Hepatocyte (in vitro differentiated cells): ENCODE results near the gene USH2A. TPM values are rescaled to one million over a fixed set of nuclear protein-coding genes. Genes with fewer than 3 reads are reported as not detected.

Experiments used
- DNase-seq: peaks from one replicate; pipeline ENCODE4 v3.0.0-alpha.2; 2016; ENCODE audit warnings: low spot score
- H2AFZ ChIP-seq: fragments of 200-600 bp; sonication (generic); 2 replicates; pipeline ENCODE4 v1.6.0; 2016; ENCODE audit warnings: antibody characterized with exemption, mild to moderate bottlenecking
- H3K27ac ChIP-seq: fragments of 200-600 bp; sonication (generic); 2 replicates; pipeline ENCODE4 v1.5.1; 2016; ENCODE audit warnings: mild to moderate bottlenecking
- H3K27me3 ChIP-seq: fragments of 200-600 bp; sonication (generic); 2 replicates; pipeline ENCODE4 v1.6.1; 2016
- H3K36me3 ChIP-seq: fragments of 200-600 bp; sonication (generic); replicated peaks from 2 replicates; pipeline ENCODE4 v1.5.1; 2016; ENCODE audit warnings: low read depth; ENCODE audit not compliant: insufficient read depth
- H3K4me1 ChIP-seq: fragments of 200-600 bp; sonication (generic); 2 replicates; pipeline ENCODE4 v1.5.1; 2016; ENCODE audit warnings: mild to moderate bottlenecking, moderate library complexity; ENCODE audit not compliant: insufficient read depth
- H3K4me2 ChIP-seq: fragments of 200-600 bp; sonication (generic); 2 replicates; pipeline ENCODE4 v1.6.0; 2016
- H3K4me3 ChIP-seq: fragments of 200-600 bp; sonication (generic); 2 replicates; pipeline ENCODE4 v1.5.1; 2016; ENCODE audit warnings: mild to moderate bottlenecking
- H3K79me2 ChIP-seq: fragments of 200-600 bp; sonication (generic); 2 replicates; pipeline ENCODE4 v1.6.0; 2017; ENCODE audit warnings: mild to moderate bottlenecking
- H3K9me2 ChIP-seq: fragments of 200-600 bp; sonication (generic); replicated peaks from 2 replicates; pipeline ENCODE4 v1.6.0; 2017; ENCODE audit warnings: mild to moderate bottlenecking; ENCODE audit not compliant: insufficient read depth
- H3K9me3 ChIP-seq: fragments of 200-600 bp; sonication (generic); 2 replicates; pipeline ENCODE4 v1.5.1; 2016; ENCODE audit warnings: low read depth, mild to moderate bottlenecking
- H4K20me1 ChIP-seq: fragments of 200-600 bp; sonication (generic); 2 replicates; pipeline ENCODE4 v1.6.0; 2016; ENCODE audit warnings: mild to moderate bottlenecking; ENCODE audit not compliant: insufficient read depth, poor library complexity, severe bottlenecking
- EZH2 ChIP-seq: fragments of 200-600 bp; sonication (generic); IDR thresholded peaks from 2 replicates; pipeline ENCODE4 v1.6.1; 2016; ENCODE audit warnings: antibody characterized with exemption, mild to moderate bottlenecking, borderline replicate concordance
- EZH2phosphoT487 ChIP-seq: fragments of 200-600 bp; sonication (generic); IDR thresholded peaks from one replicate; pipeline ENCODE4 v1.6.1; 2018; ENCODE audit warnings: antibody characterized with exemption, mild to moderate bottlenecking, low read depth, moderate library complexity; ENCODE audit not compliant: unreplicated experiment, severe bottlenecking
- WGBS: methylation state at CpG from one replicate; pipeline ENCODE4 v1.1.6; 2016; ENCODE audit warnings: low lambda C conversion rate; ENCODE audit errors: missing lambda C conversion rate; 5-methylcytosine and 5-hydroxymethylcytosine counted together
- polyA plus RNA-seq: library from polyadenylated mRNA; unstranded; fragments of >200 nt; fragmentation: Nextera tagmentation; extraction: Ambion mirVana; gene quantifications from 2 replicates; pipeline ENCODE4 v1.2.1, GENCODE V29; 2016
- total RNA-seq: library from RNA; depleted of rRNA; stranded (reverse); fragments of >200 nt; gene quantifications from 2 replicates; pipeline ENCODE4 v1.2.3, GENCODE V29; 2014
- TF ChIP-seq, protein P1 (sequence below): fragments of 200-600 bp; sonication (generic); IDR thresholded peaks from 2 replicates; pipeline ENCODE4 v1.5.1; 2016; ENCODE audit warnings: antibody characterized with exemption, mild to moderate bottlenecking; ENCODE audit not compliant: poor library complexity

USH2A gene
- total and polyA plus RNA-seq, 2 experiments from 2014 or later: 0.07 TPM; not detected in 1

DNA sequence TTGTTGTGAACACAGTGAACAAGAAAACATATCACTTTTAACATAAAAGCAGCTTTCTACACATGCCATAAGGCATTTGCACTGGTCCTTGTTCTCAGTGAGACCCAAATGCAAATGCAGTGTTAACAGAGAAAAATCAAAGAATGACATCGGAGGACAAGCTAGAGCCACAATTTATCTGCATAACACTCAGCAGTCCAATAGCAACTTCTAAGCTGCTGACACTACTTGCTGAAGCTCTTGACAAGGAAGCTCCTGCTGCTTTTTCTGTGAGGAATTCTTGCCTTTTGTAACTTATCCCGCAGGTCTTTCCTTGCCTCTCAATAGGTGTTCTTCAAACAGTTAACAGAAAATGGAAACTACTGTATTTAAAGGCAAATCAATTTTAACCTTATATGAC, 34.7 kb downstream of the USH2A start:
- Histone ChIP-seq H3K27ac (no peak overlapping the region), H3K36me3 (no peaks in the 10 kb centered on the region), H4K20me1 (no peaks in the 10 kb centered on the region), H3K9me3 (no peaks in the 10 kb centered on the region), H3K4me1 (no peaks in the 10 kb centered on the region), H3K4me2 (no peak overlapping the region), H2AFZ (no peak overlapping the region), H3K27me3 (no peaks in the 10 kb centered on the region), H3K4me3 (no peak overlapping the region), H3K9me2 (no peaks in the 10 kb centered on the region), H3K79me2 (no peaks in the 10 kb centered on the region)
- no peak for TF ChIP-seq EZH2
- TF ChIP-seq, protein P1, sequence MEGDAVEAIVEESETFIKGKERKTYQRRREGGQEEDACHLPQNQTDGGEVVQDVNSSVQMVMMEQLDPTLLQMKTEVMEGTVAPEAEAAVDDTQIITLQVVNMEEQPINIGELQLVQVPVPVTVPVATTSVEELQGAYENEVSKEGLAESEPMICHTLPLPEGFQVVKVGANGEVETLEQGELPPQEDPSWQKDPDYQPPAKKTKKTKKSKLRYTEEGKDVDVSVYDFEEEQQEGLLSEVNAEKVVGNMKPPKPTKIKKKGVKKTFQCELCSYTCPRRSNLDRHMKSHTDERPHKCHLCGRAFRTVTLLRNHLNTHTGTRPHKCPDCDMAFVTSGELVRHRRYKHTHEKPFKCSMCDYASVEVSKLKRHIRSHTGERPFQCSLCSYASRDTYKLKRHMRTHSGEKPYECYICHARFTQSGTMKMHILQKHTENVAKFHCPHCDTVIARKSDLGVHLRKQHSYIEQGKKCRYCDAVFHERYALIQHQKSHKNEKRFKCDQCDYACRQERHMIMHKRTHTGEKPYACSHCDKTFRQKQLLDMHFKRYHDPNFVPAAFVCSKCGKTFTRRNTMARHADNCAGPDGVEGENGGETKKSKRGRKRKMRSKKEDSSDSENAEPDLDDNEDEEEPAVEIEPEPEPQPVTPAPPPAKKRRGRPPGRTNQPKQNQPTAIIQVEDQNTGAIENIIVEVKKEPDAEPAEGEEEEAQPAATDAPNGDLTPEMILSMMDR: no peak
- DNase-seq: no peak
- 12% methylated on average over 2 of the region's 2 CpGs for WGBS

DNA sequence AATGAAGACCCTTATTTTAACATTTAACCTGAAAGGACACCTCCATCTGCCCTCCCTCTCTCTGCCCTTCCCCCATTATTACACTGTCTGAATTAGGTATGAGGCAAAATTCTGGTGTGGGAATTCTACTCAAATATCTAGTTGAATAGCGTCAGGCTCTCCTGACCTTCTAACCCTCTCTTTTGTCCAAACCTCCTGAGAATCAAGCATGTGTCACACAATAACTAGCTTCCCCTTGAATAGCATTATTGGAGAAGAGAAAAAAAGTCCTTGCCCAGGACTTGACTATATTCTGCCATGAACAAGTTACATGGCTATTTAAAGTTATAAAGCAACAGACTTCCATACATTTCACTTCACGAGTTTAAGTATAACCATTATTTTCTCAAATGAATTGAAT, 35.5 kb downstream of the USH2A start:
- H3K27ac ChIP-seq: no peak overlapping the region
- H3K9me3 ChIP-seq: no peaks in the 10 kb centered on the region
- H3K4me1 ChIP-seq: no peaks in the 10 kb centered on the region
- H3K4me3 ChIP-seq: no peak overlapping the region
- 79% methylated on average over 2 of the region's 2 CpGs for WGBS
- H4K20me1 ChIP-seq: no peaks in the 10 kb centered on the region
- no peaks in the 10 kb centered on the region for H3K9me2 ChIP-seq
- H3K36me3 ChIP-seq: no peaks in the 10 kb centered on the region
- TF ChIP-seq, protein P1: no peak
- TF ChIP-seq EZH2 (no peak), EZH2phosphoT487 (no peak)
- H3K4me2 ChIP-seq: no peak overlapping the region
- H3K79me2 ChIP-seq: no peaks in the 10 kb centered on the region
- no peaks in the 10 kb centered on the region for H3K27me3 ChIP-seq
- DNase-seq: no peak
- H2AFZ ChIP-seq: no peak overlapping the region

DNA sequence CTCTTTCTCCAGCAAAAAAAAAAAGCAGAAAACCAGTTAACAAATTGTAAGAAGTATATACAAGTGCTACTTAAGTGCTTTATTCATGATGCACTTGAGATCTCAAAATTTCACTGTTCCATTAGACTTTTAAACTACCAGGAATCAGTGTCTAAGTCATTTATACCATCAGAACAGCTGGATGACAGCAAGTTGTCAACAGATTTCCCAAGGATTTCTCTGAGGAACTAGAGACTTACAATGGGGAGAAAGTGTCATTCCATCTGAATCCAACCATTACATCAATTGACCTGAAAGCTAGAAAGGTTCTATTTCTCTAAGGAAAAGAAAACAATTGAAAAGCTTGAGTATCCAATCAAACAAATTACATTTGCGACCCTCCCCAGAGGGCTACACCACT, 43.8 kb downstream of the USH2A start:
- Histone ChIP-seq H4K20me1 (no peaks in the 10 kb centered on the region), H2AFZ (no peak overlapping the region), H3K4me3 (no peak overlapping the region), H3K36me3 (no peaks in the 10 kb centered on the region), H3K27ac (no peak overlapping the region), H3K9me3 (no peaks in the 10 kb centered on the region), H3K9me2 (no peaks in the 10 kb centered on the region), H3K79me2 (no peaks in the 10 kb centered on the region), H3K4me2 (no peak overlapping the region), H3K4me1 (no peaks in the 10 kb centered on the region), H3K27me3 (no peaks in the 10 kb centered on the region)
- no peak for DNase-seq
- TF ChIP-seq, protein P1: no peak
- no peak for TF ChIP-seq EZH2phosphoT487
- no peak for TF ChIP-seq EZH2
- 97% methylated on average over 1 of the region's 1 CpG for WGBS

DNA sequence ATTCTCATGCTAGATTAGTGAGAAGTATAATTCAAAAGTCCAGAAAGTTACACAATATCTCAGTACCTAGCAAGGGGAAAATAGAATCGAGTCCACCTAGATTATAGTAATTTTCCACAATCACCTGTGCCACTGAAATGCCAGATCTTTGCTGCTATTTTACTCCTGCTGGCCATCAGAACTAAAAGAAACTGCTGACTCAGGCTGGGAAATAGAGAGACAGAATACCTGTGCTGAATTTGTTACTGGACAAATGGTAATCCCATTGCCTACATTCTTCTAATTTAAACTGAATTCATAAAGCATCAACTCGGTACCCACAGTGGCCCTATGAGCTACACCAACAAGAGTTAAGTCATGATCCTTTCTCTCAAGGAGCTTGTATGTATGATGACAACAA, 55.0 kb downstream of the USH2A start:
- H3K4me1 ChIP-seq: no peaks in the 10 kb centered on the region
- no peaks in the 10 kb centered on the region for H3K79me2 ChIP-seq
- 94% methylated on average over 2 of the region's 2 CpGs for WGBS
- no peaks in the 10 kb centered on the region for H3K9me2 ChIP-seq
- H3K27ac ChIP-seq: no peak overlapping the region
- H3K27me3 ChIP-seq: no peaks in the 10 kb centered on the region
- H4K20me1 ChIP-seq: no peaks in the 10 kb centered on the region
- H3K9me3 ChIP-seq: no peaks in the 10 kb centered on the region
- no peaks in the 10 kb centered on the region for H3K36me3 ChIP-seq
- no peak overlapping the region for H3K4me3 ChIP-seq
- no peak overlapping the region for H3K4me2 ChIP-seq
- H2AFZ ChIP-seq: no peak overlapping the region
- no peak for TF ChIP-seq EZH2phosphoT487
- TF ChIP-seq, protein P1: no peak
- no peak for TF ChIP-seq EZH2
- DNase-seq: no peak
